ENCODE measurements around the gene MESD.

Gene MESD

GRCh38 chr15:80991421-80991820 lies 1.8 kb upstream of the MESD start:
- no peak for ATAC-seq
- DNase-seq = peak; percentile 22

GRCh38 chr15:80990955-80991354 lies 1.3 kb upstream of the MESD start:
- DNase-seq (no peak), ATAC-seq (no peak)

- ATAC-seq = peak; percentile 2
Measured at GRCh38 chr15:80989081-80989517, 520 bp downstream of the MESD start.

GRCh38 chr15:80988148-80988796 lies 1.3 kb downstream of the MESD start:
- no peak for DNase-seq
- no peak for ATAC-seq

More at GRCh38 chr15:80989081-80989517, 520 bp downstream of the MESD start:
- no peak for DNase-seq

GRCh38 chr15:80986487-80986886 lies 3.1 kb downstream of the MESD start:
- no peak for ATAC-seq
- no peak for DNase-seq

GRCh38 chr15:80985981-80986380 lies 3.6 kb downstream of the MESD start:
- no peak for DNase-seq
- no peak for ATAC-seq

- ATAC-seq (no peak), DNase-seq (no peak)
Measured at GRCh38 chr15:80984856-80985255, 4.8 kb downstream of the MESD start.

- no peak for DNase-seq
- ATAC-seq = no peak
Measured at GRCh38 chr15:80982839-80983238, 6.8 kb downstream of the MESD start.

GRCh38 chr15:80982205-80982604 lies 7.4 kb downstream of the MESD start:
- no peak for ATAC-seq
- no peak for DNase-seq

- DNase-seq (no peak), ATAC-seq (no peak)
Measured at GRCh38 chr15:80979538-80980200, 9.9 kb downstream of the MESD start.

GRCh38 chr15:80978685-80979329 lies 10.8 kb downstream of the MESD start:
- ATAC-seq = no peak
- no peak for DNase-seq

- DNase-seq = peak; percentile 40
- peak; percentile 70 for ATAC-seq
Measured at GRCh38 chr15:80977627-80978036, 12.0 kb downstream of the MESD start.

- DNase-seq = no peak
- ATAC-seq = no peak
Measured at GRCh38 chr15:80976851-80977250, 12.8 kb downstream of the MESD start.

- peak; percentile 44 for ATAC-seq
- DNase-seq = peak; percentile 15
Measured at GRCh38 chr15:80974914-80975313, 14.7 kb downstream of the MESD start.

- DNase-seq = no peak
- ATAC-seq = no peak
Measured at GRCh38 chr15:80972276-80972675, 17.3 kb downstream of the MESD start.

GRCh38 chr15:80971143-80971542 lies 18.5 kb downstream of the MESD start:
- DNase-seq = no peak
- no peak for ATAC-seq

- DNase-seq (no peak), ATAC-seq (no peak)
Measured at GRCh38 chr15:80970658-80971057, 19.0 kb downstream of the MESD start.

GRCh38 chr15:80970018-80970657 lies 19.5 kb downstream of the MESD start:
- ATAC-seq = peak; percentile 52
- peak; percentile 70 for DNase-seq

- no peak for DNase-seq
- ATAC-seq = no peak
Measured at GRCh38 chr15:80969316-80969715, 20.3 kb downstream of the MESD start.

- DNase-seq (no peak), ATAC-seq (no peak)
Measured at GRCh38 chr15:80967991-80968510, 21.6 kb downstream of the MESD start.

GRCh38 chr15:80967451-80967850 lies 22.2 kb downstream of the MESD start:
- no peak for DNase-seq
- no peak for ATAC-seq

- no peak for DNase-seq
Measured at GRCh38 chr15:80966431-80967197, 23.0 kb downstream of the MESD start.

More at GRCh38 chr15:80966431-80967197, 23.0 kb downstream of the MESD start:
- ATAC-seq = no peak

All from stimulated activated naive CD8-positive, alpha-beta T cell treated with anti-CD3 and anti-CD28 coated beads, Interleukin-15, Interleukin-2, amounts not matched to agents 100 U/mL and 50 U/mL, for 24 hours (primary cell).